K562 (cell line): ENCODE data around the gene C7. TPM values are rescaled to one million over a fixed set of nuclear protein-coding genes. Genes with fewer than 3 reads are reported as not detected.

Experiments
- ATAC-seq: fragments of 200-7000 bp; cut with Tn5 transposase; 3 replicates; pipeline ENCODE4 v1.9.1; 2020; ENCODE audit warnings: moderate library complexity
- BruUV-seq: library from RNA; stranded (reverse); fragments of 400-500 nt; replicated peaks from 2 replicates; lab custom pipeline; 2021; lab: Mats Ljungman, UMichigan
- CTCF ChIA-PET: fragments of 300-600 bp; formaldehyde crosslinking; extraction: SDS; loops from one replicate; lab custom pipeline; 2021; ENCODE audit warnings: low intra/inter-chr PET ratio; lab: Yijun Ruan, JAX
- POLR2A ChIA-PET: fragments of 300-600, 350-650 bp; sonication (Branson Sonifier 250); formaldehyde crosslinking; extraction: SDS; loops from one replicate; lab custom pipeline; 2021; ENCODE audit warnings: antibody characterized with exemption, inconsistent platforms; lab: Yijun Ruan, JAX
- DNase-seq, 4 experiments: peaks; one replicate each; pipeline versions ENCODE4 v3.0.0 to v3.0.0-alpha.2; 2011 to 2018; ENCODE audit warnings: low spot score in 3 of 4, mixed read lengths in 3 of 4; ENCODE audit errors: extremely low read depth in 1 of 4
- FAIRE-seq: peaks from 2 replicates; lab custom pipeline; 2011; peaks lifted over from hg19 to GRCh38; lab: Jason Lieb, UNC
- H2AFZ ChIP-seq: 2 replicates; pipeline ENCODE4 v1.6.0; 2011; ENCODE audit warnings: low read depth, low read length, control low read depth, inconsistent platforms
- H3K27ac ChIP-seq: fragments of 200-600 bp; 3 replicates; pipeline ENCODE4 v1.8.0; 2011; ENCODE audit warnings: low read depth, mild to moderate bottlenecking, control low read depth, inconsistent platforms, low read length, moderate library complexity, mixed read lengths; ENCODE audit errors: extremely low read depth
- H3K27me3 ChIP-seq, 2 experiments: fragments of 300-600 bp in 1 of 2; 2 replicates in 1 of 2; 3 replicates in 1 of 2; pipeline versions ENCODE4 v1.6.0 to v1.8.0; 2011; ENCODE audit warnings: inconsistent platforms in 2 of 2, low read length in 2 of 2, mild to moderate bottlenecking in 1 of 2, mixed read lengths in 1 of 2, moderate library complexity in 1 of 2; ENCODE audit not compliant: control insufficient read depth in 2 of 2, insufficient read depth in 2 of 2
- H3K36me3 ChIP-seq: fragments of 300-600 bp; 3 replicates; pipeline ENCODE4 v1.8.0; 2011; ENCODE audit warnings: mild to moderate bottlenecking, low read length, inconsistent platforms; ENCODE audit not compliant: control insufficient read depth, insufficient read depth
- H3K4me1 ChIP-seq, 2 experiments: fragments of 200-600 bp in 1 of 2; replicated peaks in 1 of 2; 2 replicates in 1 of 2; 3 replicates in 1 of 2; pipeline versions ENCODE4 v1.5.1 to v1.8.0; 2011; ENCODE audit warnings: inconsistent platforms in 2 of 2, low read length in 2 of 2, mild to moderate bottlenecking in 1 of 2, mixed read lengths in 1 of 2, moderate library complexity in 1 of 2; ENCODE audit not compliant: control insufficient read depth in 2 of 2, insufficient read depth in 2 of 2
- H3K4me2 ChIP-seq: 2 replicates; pipeline ENCODE4 v1.6.1; 2011; ENCODE audit warnings: low read length, control low read depth, inconsistent platforms, mixed read lengths; ENCODE audit not compliant: insufficient read depth
- H3K4me3 ChIP-seq: fragments of 200-600 bp; sonication (generic), shearing (Covaris generic); 2 replicates; pipeline ENCODE4 v1.5.1; 2016; ENCODE audit warnings: control low read depth, inconsistent platforms
- H3K79me2 ChIP-seq: fragments of 200-600 bp; 3 replicates; pipeline ENCODE4 v1.8.0; 2011; ENCODE audit warnings: low read length, inconsistent platforms; ENCODE audit not compliant: control insufficient read depth, insufficient read depth
- H3K9ac ChIP-seq, 2 experiments: 2 replicates each; pipeline versions ENCODE4 v1.6.0 to v1.6.1; 2011; ENCODE audit warnings: low read depth in 2 of 2, low read length in 2 of 2, control low read depth in 1 of 2, inconsistent platforms in 1 of 2, mild to moderate bottlenecking in 1 of 2, mixed read lengths in 1 of 2; ENCODE audit not compliant: insufficient read depth in 1 of 2
- H3K9me1 ChIP-seq: one replicate; pipeline ENCODE4 v1.6.0; 2011; ENCODE audit warnings: inconsistent platforms, mild to moderate bottlenecking, low read length, moderate library complexity; ENCODE audit not compliant: control insufficient read depth, insufficient read depth
- H3K9me3 ChIP-seq: replicated peaks from 2 replicates; pipeline ENCODE4 v1.5.1; 2011; ENCODE audit warnings: low read depth, low read length, inconsistent platforms; ENCODE audit not compliant: control insufficient read depth, insufficient read depth
- H4K20me1 ChIP-seq: replicated peaks from 2 replicates; pipeline ENCODE4 v1.6.1; 2011; ENCODE audit warnings: low read length, inconsistent platforms, mixed read lengths; ENCODE audit not compliant: control insufficient read depth, insufficient read depth
- CCNT2 ChIP-seq: IDR thresholded peaks from 2 replicates; pipeline ENCODE4 v1.6.1; 2011; ENCODE audit warnings: borderline replicate concordance, low read depth, mild to moderate bottlenecking, moderate library complexity, mixed read lengths, low read length; ENCODE audit not compliant: insufficient read length; ENCODE audit errors: extremely low read depth
- NR4A1 ChIP-seq, 2 experiments: fragments of 250-450 bp in 1 of 2; fragments of 450-650 bp in 1 of 2; sonication (Bioruptor Pico) in 1 of 2; IDR thresholded peaks; 2 replicates each; pipeline versions ENCODE4 v1.4.0 to v1.6.1; 2016 to 2020; ENCODE audit warnings: mild to moderate bottlenecking in 2 of 2, missing compliant biosample characterization in 1 of 2, missing genetic modification characterization in 1 of 2, moderate library complexity in 1 of 2
- PRPF4 ChIP-seq: fragments of 200-400 bp; formaldehyde crosslinking; IDR thresholded peaks from one replicate; pipeline ENCODE4 v1.6.1; 2017; ENCODE audit warnings: low read length, low read depth, mild to moderate bottlenecking; ENCODE audit not compliant: insufficient read depth, poor library complexity, severe bottlenecking
- RBM14 ChIP-seq: fragments of 200-400 bp; formaldehyde crosslinking; IDR thresholded peaks from 2 replicates; pipeline ENCODE4 v1.6.1; 2018; ENCODE audit warnings: low read depth, mild to moderate bottlenecking, low read length, moderate library complexity, borderline replicate concordance; ENCODE audit not compliant: insufficient read depth
- SPI1 ChIP-seq: IDR thresholded peaks from 2 replicates; pipeline ENCODE4 v1.6.1; 2011; ENCODE audit warnings: low read depth, low read length, control low read depth, borderline replicate concordance
- ZKSCAN1 ChIP-seq: fragments of 150-350 bp; IDR thresholded peaks from 2 replicates; pipeline ENCODE4 v1.6.1; 2016; ENCODE audit warnings: low read depth, low read length
- WGBS: fragments of 100-300 bp; shearing (Covaris generic); methylation state at CpG from one replicate; pipeline ENCODE4 v1.1.6; 2016; ENCODE audit warnings: low coverage, mixed read lengths; ENCODE audit not compliant: insufficient coverage; ENCODE audit errors: missing lambda C conversion rate; 5-methylcytosine and 5-hydroxymethylcytosine counted together
- in situ Hi-C: fragments of 300-500 bp; cut with MboI; formaldehyde crosslinking; loops from 4 replicates; pipeline ENCODE4 v1.15.0; 2018; ENCODE audit warnings: inconsistent platforms, mixed read lengths
- intact Hi-C: fragments of 100-400 bp; cut with micrococcal nuclease; formaldehyde crosslinking; loops from 2 replicates; pipeline ENCODE4 v1.14.2; 2022
- polyA plus RNA-seq, 8 experiments: library from polyadenylated mRNA; depleted of rRNA in 4 of 8; stranded (reverse) in 5 of 8; unstranded in 3 of 8; fragments of >200 nt; fragmentation: Nextera tagmentation in 2 of 8; fragmentation: Illumina TruSeq in 1 of 8; extraction: Ambion mirVana in 2 of 8; extraction: Trizol in 1 of 8; gene quantifications; 2 replicates each; pipeline versions ENCODE4 v1.2.1 to v1.2.3, GENCODE V29; 2011 to 2014; ENCODE audit warnings: inconsistent platforms in 1 of 8, missing spikeins in 1 of 8
- total RNA-seq, 7 experiments: library from RNA; depleted of rRNA in 6 of 7; stranded (reverse); fragments of >200 nt in 6 of 7; fragmentation: Illumina TruSeq in 2 of 7; extraction: Trizol in 2 of 7; gene quantifications; 2 replicates each; pipeline versions ENCODE4 v1.2.1 to v1.2.3, GENCODE V29; 2011 to 2021; ENCODE audit warnings: low replicate concordance in 1 of 7
- TF ChIP-seq, protein P1 (sequence below): fragments of 450-650 bp; IDR thresholded peaks from 2 replicates; pipeline ENCODE4 v1.6.1; 2017; ENCODE audit warnings: mild to moderate bottlenecking, moderate library complexity

The C7 gene
- total and polyA plus RNA-seq, 9 of the 15 experiments (the other 6 are each of a cell fraction or from before 2014, with no cell fraction given) = 0.82 TPM; not detected in 8

- H3K79me2 ChIP-seq = no peaks in the 10 kb centered on the region
- H3K36me3 ChIP-seq = no peaks in the 10 kb centered on the region
- H4K20me1 ChIP-seq = no peaks in the 10 kb centered on the region
- WGBS = 0% methylated on average over 5 of the region's 5 CpGs
- BruUV-seq = no TSS peak
- DNase-seq (no peak), FAIRE-seq (no peak), ATAC-seq (no peak)
- no peaks in the 10 kb centered on the region for H3K4me1 ChIP-seq
- H3K27me3 ChIP-seq = no peaks in the 10 kb centered on the region
- H3K4me2 ChIP-seq = no peak overlapping the region
- H3K9me1 ChIP-seq = no peaks in the 10 kb centered on the region
- TF ChIP-seq CCNT2 (no peak), RBM14 (no peak), NR4A1 (CRISPR knock-in tag; IDR thresholded peaks at IDR 0.05) (no peak), NR4A1 (tag; IDR thresholded peaks at IDR 0.05) (no peak), ZKSCAN1 (no peak), PRPF4 (no peak), SPI1 (no peak)
- TF ChIP-seq, protein P1, sequence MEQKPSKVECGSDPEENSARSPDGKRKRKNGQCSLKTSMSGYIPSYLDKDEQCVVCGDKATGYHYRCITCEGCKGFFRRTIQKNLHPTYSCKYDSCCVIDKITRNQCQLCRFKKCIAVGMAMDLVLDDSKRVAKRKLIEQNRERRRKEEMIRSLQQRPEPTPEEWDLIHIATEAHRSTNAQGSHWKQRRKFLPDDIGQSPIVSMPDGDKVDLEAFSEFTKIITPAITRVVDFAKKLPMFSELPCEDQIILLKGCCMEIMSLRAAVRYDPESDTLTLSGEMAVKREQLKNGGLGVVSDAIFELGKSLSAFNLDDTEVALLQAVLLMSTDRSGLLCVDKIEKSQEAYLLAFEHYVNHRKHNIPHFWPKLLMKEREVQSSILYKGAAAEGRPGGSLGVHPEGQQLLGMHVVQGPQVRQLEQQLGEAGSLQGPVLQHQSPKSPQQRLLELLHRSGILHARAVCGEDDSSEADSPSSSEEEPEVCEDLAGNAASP = no peak
- H3K4me3 ChIP-seq = no peak overlapping the region
- intact Hi-C loops = no loop called here
- POLR2A ChIA-PET = no interaction called here
- no peak overlapping the region for H3K27ac ChIP-seq
- H3K9me3 ChIP-seq = no peaks in the 10 kb centered on the region
- no peak overlapping the region for H3K9ac ChIP-seq
- in situ Hi-C loops = no loop called here
- CTCF ChIA-PET = no interaction called here
- no peak overlapping the region for H2AFZ ChIP-seq
Observed at GRCh38 chr5:40958811-40959210, 49.5 kb downstream of the C7 start.
